AG09309 (cell line): Measurements from ENCODE around the gene USP16.

ENCODE experiments used
- DNase-seq: peaks from one replicate; pipeline ENCODE4 v3.0.0-alpha.2; 2010; ENCODE audit warnings: low read depth
- H3K4me3 ChIP-seq: 2 replicates; pipeline ENCODE4 v1.5.1; 2011; ENCODE audit warnings: mild to moderate bottlenecking, low read depth, low read length, moderate library complexity; ENCODE audit not compliant: control insufficient read depth
- TF ChIP-seq, protein P1 (sequence below): IDR thresholded peaks from 2 replicates; pipeline ENCODE4 v1.5.1; 2011; ENCODE audit warnings: mild to moderate bottlenecking, low read depth, low read length, inconsistent platforms; ENCODE audit not compliant: insufficient read depth, control insufficient read depth; ENCODE audit errors: missing control alignments

The USP16 gene

DNA sequence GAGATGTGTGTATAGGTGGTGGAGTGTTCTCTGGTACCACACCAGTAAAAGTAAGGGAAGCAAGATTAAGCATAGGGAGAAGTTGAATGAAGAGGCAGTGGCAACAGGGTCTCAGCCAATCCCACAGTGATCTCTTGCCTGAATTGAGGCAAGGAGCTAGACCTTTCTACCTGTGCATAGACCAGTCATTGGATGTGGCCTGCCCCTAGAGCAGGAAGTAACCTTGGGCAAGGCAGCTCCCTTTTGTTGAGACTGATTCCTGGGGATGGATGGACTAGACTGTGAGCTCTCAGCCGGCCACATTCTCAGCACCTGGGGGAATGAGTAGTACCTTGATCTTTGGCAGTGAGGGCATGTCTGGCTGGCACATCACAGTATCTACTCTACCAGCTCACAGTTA, 6.4 kb downstream of the USP16 start:
- no peak overlapping the region for H3K4me3 ChIP-seq
- TF ChIP-seq, protein P1, sequence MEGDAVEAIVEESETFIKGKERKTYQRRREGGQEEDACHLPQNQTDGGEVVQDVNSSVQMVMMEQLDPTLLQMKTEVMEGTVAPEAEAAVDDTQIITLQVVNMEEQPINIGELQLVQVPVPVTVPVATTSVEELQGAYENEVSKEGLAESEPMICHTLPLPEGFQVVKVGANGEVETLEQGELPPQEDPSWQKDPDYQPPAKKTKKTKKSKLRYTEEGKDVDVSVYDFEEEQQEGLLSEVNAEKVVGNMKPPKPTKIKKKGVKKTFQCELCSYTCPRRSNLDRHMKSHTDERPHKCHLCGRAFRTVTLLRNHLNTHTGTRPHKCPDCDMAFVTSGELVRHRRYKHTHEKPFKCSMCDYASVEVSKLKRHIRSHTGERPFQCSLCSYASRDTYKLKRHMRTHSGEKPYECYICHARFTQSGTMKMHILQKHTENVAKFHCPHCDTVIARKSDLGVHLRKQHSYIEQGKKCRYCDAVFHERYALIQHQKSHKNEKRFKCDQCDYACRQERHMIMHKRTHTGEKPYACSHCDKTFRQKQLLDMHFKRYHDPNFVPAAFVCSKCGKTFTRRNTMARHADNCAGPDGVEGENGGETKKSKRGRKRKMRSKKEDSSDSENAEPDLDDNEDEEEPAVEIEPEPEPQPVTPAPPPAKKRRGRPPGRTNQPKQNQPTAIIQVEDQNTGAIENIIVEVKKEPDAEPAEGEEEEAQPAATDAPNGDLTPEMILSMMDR = no peak
- no peak for DNase-seq

DNA sequence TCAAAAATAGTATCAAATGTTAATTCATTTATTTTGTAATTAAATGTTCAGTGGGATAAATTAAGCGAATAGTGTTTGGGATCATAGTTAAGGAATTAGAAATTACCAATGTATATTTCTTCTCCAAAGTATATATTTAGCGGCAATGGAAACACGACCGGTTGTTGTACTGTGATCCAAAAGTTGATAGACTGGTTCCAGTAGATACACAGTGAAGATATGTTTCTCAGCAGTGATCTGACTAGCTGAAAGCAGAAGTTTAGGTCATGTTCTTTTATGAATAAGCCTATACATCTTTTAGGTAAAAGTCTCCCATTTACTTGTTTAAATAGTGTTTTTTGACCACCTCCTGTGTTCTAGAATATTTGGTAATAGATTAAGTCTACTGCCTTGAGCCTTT, 8.8 kb downstream of the USP16 start:
- H3K4me3 ChIP-seq = no peak overlapping the region
- TF ChIP-seq, protein P1 = no peak
- no peak for DNase-seq

DNA sequence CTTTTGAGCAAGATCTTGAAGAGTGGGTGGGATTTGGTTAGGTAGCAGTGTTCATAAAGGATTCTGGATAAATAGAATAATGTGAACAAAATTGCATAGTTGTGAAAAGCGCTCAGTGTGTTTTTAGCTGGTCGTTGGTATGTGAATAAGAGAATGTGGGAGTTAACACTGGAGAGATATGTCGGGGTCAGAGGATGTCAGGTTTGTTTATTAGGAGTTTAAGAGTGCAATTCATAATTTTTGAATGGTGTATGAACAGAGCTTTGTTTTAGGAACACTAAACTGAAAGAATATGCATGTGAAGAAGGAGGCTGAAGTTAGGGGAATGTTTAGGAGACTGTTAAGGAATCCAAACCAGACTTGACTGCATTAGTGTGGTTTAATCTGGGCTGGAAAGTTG, 9.4 kb downstream of the USP16 start:
- TF ChIP-seq, protein P1 = no peak
- H3K4me3 ChIP-seq = no peak overlapping the region

DNA sequence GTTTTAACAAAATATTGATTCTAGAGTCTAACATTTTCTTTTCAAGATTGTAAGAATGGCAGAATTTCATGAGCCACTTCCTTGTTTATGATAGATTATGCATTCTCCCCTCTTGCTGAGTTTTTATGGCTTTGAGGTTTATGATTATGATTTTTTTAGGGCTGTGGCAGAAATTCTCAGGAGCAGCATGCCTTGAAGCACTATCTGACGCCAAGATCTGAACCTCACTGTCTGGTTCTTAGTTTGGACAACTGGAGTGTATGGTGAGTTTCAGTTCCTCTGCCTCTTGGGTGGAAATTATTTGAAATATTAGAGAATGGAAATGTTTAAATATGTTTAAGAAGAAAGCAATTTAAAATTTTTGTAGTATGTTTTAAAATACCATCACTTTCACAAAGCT, 10.2 kb downstream of the USP16 start:
- H3K4me3 ChIP-seq = no peak overlapping the region
- TF ChIP-seq, protein P1 = no peak
- DNase-seq = no peak

More for the DNA sequence above, 9.4 kb downstream of the USP16 start:
- DNase-seq = no peak

DNA sequence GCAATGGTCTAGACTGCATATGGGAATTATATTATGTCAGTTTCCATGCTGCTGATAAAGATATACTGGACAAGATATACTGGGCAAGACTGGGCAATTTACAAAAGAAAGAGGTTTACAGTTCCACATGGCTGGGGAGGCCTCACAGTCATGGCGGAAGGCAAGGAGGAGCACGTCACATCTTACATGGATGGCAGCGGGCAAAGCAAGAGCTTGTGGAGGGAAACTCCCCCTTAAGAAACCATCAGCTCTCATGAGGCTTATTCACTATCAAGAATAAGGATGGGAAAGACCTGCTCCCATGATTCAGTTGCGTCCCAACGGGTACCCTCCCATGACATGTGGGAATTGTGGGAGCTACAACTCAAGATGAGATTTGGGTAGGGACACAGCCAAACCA, 27.8 kb downstream of the USP16 start:
- DNase-seq = no peak
- TF ChIP-seq, protein P1 = no peak
- no peak overlapping the region for H3K4me3 ChIP-seq

DNA sequence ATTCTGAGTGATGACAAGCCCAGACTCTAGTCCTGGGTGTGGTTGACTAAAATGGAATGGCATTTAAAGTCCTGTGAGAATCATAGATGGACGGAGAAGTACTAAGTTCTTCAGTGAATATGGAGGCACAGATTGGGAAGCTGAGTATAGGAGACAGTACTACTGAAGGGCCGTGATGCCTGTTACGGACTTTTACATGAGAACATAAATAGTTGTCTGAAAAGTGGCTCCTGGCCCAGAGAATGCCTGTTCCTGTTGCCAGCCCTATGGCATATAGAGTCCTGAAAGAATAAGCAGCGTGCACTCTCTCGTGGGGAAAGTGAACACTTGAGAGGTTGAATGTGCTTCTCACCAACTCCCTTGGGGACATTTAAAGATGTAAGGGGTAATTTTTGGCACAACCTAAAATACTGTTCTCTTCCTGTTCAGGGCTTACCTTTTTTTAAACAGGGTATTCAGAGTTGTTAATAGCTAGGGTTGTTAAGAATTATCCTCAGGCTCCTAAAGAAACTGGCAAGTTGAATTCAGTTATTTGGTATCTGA, 28.6 kb downstream of the USP16 start:
- DNase-seq = no peak
- TF ChIP-seq, protein P1 = no peak
- no peak overlapping the region for H3K4me3 ChIP-seq

DNA sequence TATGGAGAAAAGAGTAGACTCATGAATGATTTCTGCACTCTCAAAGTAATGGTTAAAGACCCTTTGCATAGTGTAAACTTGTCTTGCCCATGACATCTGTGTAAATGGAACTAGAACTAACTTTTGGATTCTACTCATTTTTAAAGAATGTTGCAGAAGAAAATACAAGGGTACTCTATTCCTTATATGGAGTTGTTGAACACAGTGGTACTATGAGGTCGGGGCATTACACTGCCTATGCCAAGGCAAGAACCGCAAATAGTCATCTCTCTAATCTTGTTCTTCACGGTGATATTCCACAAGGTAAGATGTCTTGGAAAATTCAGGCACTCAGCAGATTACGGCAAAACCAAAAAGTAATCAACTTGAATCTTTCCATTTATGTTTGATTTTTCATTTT, 29.2 kb downstream of the USP16 start:
- TF ChIP-seq, protein P1 = no peak
- no peak for DNase-seq
- H3K4me3 ChIP-seq = no peak overlapping the region
